Daoy (cell line): ENCODE data around the gene FGF23. TPM values are rescaled to one million over a fixed set of nuclear protein-coding genes. Genes with fewer than 3 reads are reported as not detected.

Experiments
- total RNA-seq: library from RNA; depleted of rRNA; stranded (reverse); fragments of >200 nt; shearing (Covaris generic); gene quantifications from 2 replicates; pipeline ENCODE4 v1.2.3, GENCODE V29; 2014; rRNA removed

The FGF23 gene
- total RNA-seq, 1 experiment from 2014 or later: not detected

Other genes with a start within 250 kb of the FGF23 start
- 44.1 and 49.5 TPM in 2 replicates for gene CCND2, start 106.0 kb downstream of the FGF23 start, total RNA-seq
- 9.7 and 15.8 TPM in 2 replicates for gene TIGAR, start 58.5 kb downstream of the FGF23 start, total RNA-seq
- not detected in 2 replicates for gene FGF6, start 66.1 kb upstream of the FGF23 start, total RNA-seq
- gene RAD51AP1, start 159.2 kb upstream of the FGF23 start, total RNA-seq: 106 and 121 TPM in 2 replicates
- 36.0 and 48.5 TPM in 2 replicates for gene DYRK4, start 182.5 kb upstream of the FGF23 start, total RNA-seq